OCI-LY1 (cell line): ENCODE measurements around the gene NR1D2.

ENCODE experiments used
- H2AFZ ChIP-seq: fragments of 200-600 bp; sonication (generic), shearing (Covaris generic); 2 replicates; pipeline ENCODE4 v1.6.0; 2014; ENCODE audit warnings: antibody characterized with exemption, mild to moderate bottlenecking, low read length
- H3F3A ChIP-seq: fragments of 200-600 bp; sonication (generic), shearing (Covaris generic); 2 replicates; pipeline ENCODE4 v1.6.0; 2014; ENCODE audit warnings: mild to moderate bottlenecking, antibody characterized with exemption, low read length, moderate library complexity; ENCODE audit not compliant: insufficient read depth
- H3K27ac ChIP-seq: fragments of 200-600 bp; sonication (generic); 2 replicates; pipeline ENCODE4 v1.5.1; 2014; ENCODE audit warnings: low read length, mixed run types, mild to moderate bottlenecking, low read depth; ENCODE audit not compliant: poor library complexity, severe bottlenecking
- H3K27me3 ChIP-seq: fragments of 200-600 bp; sonication (generic); 2 replicates; pipeline ENCODE4 v1.6.0; 2014; ENCODE audit warnings: antibody characterized with exemption, mild to moderate bottlenecking, low read length, moderate library complexity; ENCODE audit not compliant: insufficient read depth
- H3K36me3 ChIP-seq: fragments of 200-600 bp; sonication (generic); 2 replicates; pipeline ENCODE4 v1.6.1; 2014; ENCODE audit warnings: mild to moderate bottlenecking, antibody characterized with exemption, low read length, moderate library complexity, mixed read lengths; ENCODE audit not compliant: insufficient read depth
- H3K4me1 ChIP-seq: fragments of 200-600 bp; sonication (generic); 2 replicates; pipeline ENCODE4 v1.5.1; 2014; ENCODE audit warnings: mild to moderate bottlenecking, low read length, moderate library complexity; ENCODE audit not compliant: insufficient read depth, severe bottlenecking
- H3K4me2 ChIP-seq: fragments of 200-600 bp; sonication (generic), shearing (Covaris generic); 2 replicates; pipeline ENCODE4 v1.6.1; 2014; ENCODE audit warnings: low read length
- H3K4me3 ChIP-seq: fragments of 200-600 bp; sonication (generic); 2 replicates; pipeline ENCODE4 v1.5.1; 2014; ENCODE audit warnings: low read length, low read depth, mild to moderate bottlenecking, mixed read lengths; ENCODE audit not compliant: poor library complexity, severe bottlenecking
- H3K79me2 ChIP-seq: fragments of 200-600 bp; shearing (Covaris generic); 2 replicates; pipeline ENCODE4 v1.6.1; 2016; ENCODE audit warnings: mixed run types, low read length, mixed read lengths; ENCODE audit not compliant: insufficient read depth
- H3K9ac ChIP-seq: fragments of 200-600 bp; sonication (generic), shearing (Covaris generic); 2 replicates; pipeline ENCODE4 v1.6.1; 2014; ENCODE audit warnings: mild to moderate bottlenecking, low read length, mixed read lengths
- H3K9me2 ChIP-seq: fragments of 200-600 bp; sonication (generic), shearing (Covaris generic); 2 replicates; pipeline ENCODE4 v1.6.1; 2014; ENCODE audit warnings: low read depth, mild to moderate bottlenecking, low read length, mixed read lengths
- H3K9me3 ChIP-seq: fragments of 200-600 bp; shearing (Covaris generic); 2 replicates; pipeline ENCODE4 v1.6.1; 2014; ENCODE audit warnings: low read length, mixed read lengths
- H4K20me1 ChIP-seq: fragments of 200-600 bp; sonication (generic), shearing (Covaris generic); 2 replicates; pipeline ENCODE4 v1.6.0; 2016; ENCODE audit warnings: mild to moderate bottlenecking, low read length; ENCODE audit not compliant: insufficient read depth
- CTCF ChIP-seq: fragments of 200-600 bp; sonication (generic), shearing (Covaris generic); IDR thresholded peaks from 2 replicates; pipeline ENCODE4 v1.5.1; 2017; ENCODE audit warnings: mild to moderate bottlenecking, antibody characterized with exemption, low read length, moderate library complexity, mixed read lengths
- EZH2 ChIP-seq: fragments of 200-600 bp; sonication (generic), shearing (Covaris generic); IDR thresholded peaks from 2 replicates; pipeline ENCODE4 v1.8.0; 2017; ENCODE audit warnings: borderline replicate concordance, mixed run types, mild to moderate bottlenecking, antibody characterized with exemption, low read length, moderate library complexity, mixed read lengths

The NR1D2 gene

GRCh38 chr3:23926246-23926645 lies 18.8 kb upstream of the NR1D2 start:
- Histone ChIP-seq H3K9me2 (no peaks in the 10 kb centered on the region), H4K20me1 (no peaks in the 10 kb centered on the region), H2AFZ (no peak overlapping the region), H3K4me2 (no peak overlapping the region), H3F3A (no peaks in the 10 kb centered on the region), H3K4me3 (no peak overlapping the region), H3K9ac (no peak overlapping the region), H3K4me1 (peaks cover 5% of the 10 kb centered on the region), H3K9me3 (no peaks in the 10 kb centered on the region), H3K27ac (no peak overlapping the region), H3K79me2 (no peaks in the 10 kb centered on the region), H3K36me3 (peaks cover 5% of the 10 kb centered on the region; the same call in 1 of the 2 replicates), H3K27me3 (no peaks in the 10 kb centered on the region)
- no peak for TF ChIP-seq EZH2
- no peak for TF ChIP-seq CTCF

- no peaks in the 10 kb centered on the region for H3K79me2 ChIP-seq
- TF ChIP-seq EZH2, result no peak
- TF ChIP-seq CTCF, result no peak
- H2AFZ ChIP-seq, result no peak overlapping the region
- H4K20me1 ChIP-seq, result no peaks in the 10 kb centered on the region
- H3K4me3 ChIP-seq, result no peak overlapping the region
- no peaks in the 10 kb centered on the region for H3K27me3 ChIP-seq
- no peaks in the 10 kb centered on the region for H3K9me3 ChIP-seq
- no peak overlapping the region for H3K27ac ChIP-seq
- H3K9me2 ChIP-seq, result no peaks in the 10 kb centered on the region
- H3K4me2 ChIP-seq, result no peak overlapping the region
- no peaks in the 10 kb centered on the region for H3K36me3 ChIP-seq
- H3K9ac ChIP-seq, result no peak overlapping the region
- no peaks in the 10 kb centered on the region for H3F3A ChIP-seq
- peaks cover 10% of the 10 kb centered on the region for H3K4me1 ChIP-seq
Observed at GRCh38 chr3:23926736-23927135, 18.4 kb upstream of the NR1D2 start.

GRCh38 chr3:23928524-23928923 lies 16.6 kb upstream of the NR1D2 start:
- no peaks in the 10 kb centered on the region for H3K79me2 ChIP-seq
- H3K4me3 ChIP-seq, result no peak overlapping the region
- no peak for TF ChIP-seq CTCF
- TF ChIP-seq EZH2, result no peak
- H2AFZ ChIP-seq, result no peak overlapping the region
- H3K27ac ChIP-seq, result no peak overlapping the region
- H3K27me3 ChIP-seq, result no peaks in the 10 kb centered on the region
- H3K9me3 ChIP-seq, result no peaks in the 10 kb centered on the region
- no peaks in the 10 kb centered on the region for H3K36me3 ChIP-seq
- no peaks in the 10 kb centered on the region for H3K9me2 ChIP-seq
- no peak overlapping the region for H3K4me2 ChIP-seq
- no peak overlapping the region for H3K9ac ChIP-seq
- H3K4me1 ChIP-seq, result peaks cover 13% of the 10 kb centered on the region
- H4K20me1 ChIP-seq, result no peaks in the 10 kb centered on the region
- no peaks in the 10 kb centered on the region for H3F3A ChIP-seq
